DMS 273 (cell line): ENCODE measurements around the gene DACH1.
A peak's percentile ranks its signal among the peaks of the same experiment; 100 is the strongest.

Source experiments
- DNase-seq: peaks from one replicate; lab custom pipeline; 2025; ENCODE audit not compliant: unreplicated experiment; lab: John Stamatoyannopoulos, UW

DACH1 gene

GRCh38 chr13:71593566-71593965, 273.4 kb downstream of the DACH1 start:
- no peak for DNase-seq

- no peak for DNase-seq
These were observed 275.6 kb downstream of the DACH1 start for GRCh38 chr13:71591374-71591773.

GRCh38 chr13:71590654-71591148, 276.3 kb downstream of the DACH1 start:
- DNase-seq, result peak; percentile 31

- DNase-seq, result no peak
These were observed 278.0 kb downstream of the DACH1 start for GRCh38 chr13:71589032-71589431.

GRCh38 chr13:71587817-71588216, 279.2 kb downstream of the DACH1 start:
- DNase-seq, result peak; percentile 57

- no peak for DNase-seq
These were observed 279.8 kb downstream of the DACH1 start for GRCh38 chr13:71587193-71587592.

- DNase-seq, result no peak
These were observed 283.4 kb downstream of the DACH1 start for GRCh38 chr13:71583581-71583980.

- peak; percentile 14 for DNase-seq
These were observed 286.4 kb downstream of the DACH1 start for GRCh38 chr13:71580614-71581013.

- DNase-seq, result no peak
These were observed 289.0 kb downstream of the DACH1 start for GRCh38 chr13:71578048-71578447.

GRCh38 chr13:71577127-71577526, 289.9 kb downstream of the DACH1 start:
- DNase-seq, result no peak

GRCh38 chr13:71576571-71576970, 290.4 kb downstream of the DACH1 start:
- no peak for DNase-seq

- peak; percentile 28 for DNase-seq
These were observed 320.1 kb downstream of the DACH1 start for GRCh38 chr13:71546881-71547280.

GRCh38 chr13:71540098-71540497, 326.9 kb downstream of the DACH1 start:
- DNase-seq, result no peak

- no peak for DNase-seq
These were observed 330.8 kb downstream of the DACH1 start for GRCh38 chr13:71536201-71536600.

- DNase-seq, result peak; percentile 88
These were observed 342.2 kb downstream of the DACH1 start for GRCh38 chr13:71524613-71525304.

GRCh38 chr13:71524245-71524612, 342.8 kb downstream of the DACH1 start:
- DNase-seq, result no peak

- peak; percentile 87 for DNase-seq
These were observed 344.0 kb downstream of the DACH1 start for GRCh38 chr13:71522941-71523526.

- DNase-seq, result peak; percentile 64
These were observed 350.0 kb downstream of the DACH1 start for GRCh38 chr13:71517004-71517403.

GRCh38 chr13:71516521-71516920, 350.5 kb downstream of the DACH1 start:
- peak; percentile 87 for DNase-seq

GRCh38 chr13:71515744-71516038, 351.3 kb downstream of the DACH1 start:
- DNase-seq, result peak; percentile 77

- no peak for DNase-seq
These were observed 351.9 kb downstream of the DACH1 start for GRCh38 chr13:71514900-71515743.

GRCh38 chr13:71513411-71514033, 353.5 kb downstream of the DACH1 start:
- DNase-seq, result peak; percentile 92
